GM18508 (cell line): ENCODE data around the gene DSC1.

Experiments
- ATAC-seq: cut with Tn5 transposase; IDR thresholded peaks from one replicate; pipeline ENCODE4 v1.9.1; 2021; ENCODE audit warnings: moderate number of reproducible peaks; ENCODE audit not compliant: insufficient read depth, unreplicated experiment

DSC1 gene, protein sequence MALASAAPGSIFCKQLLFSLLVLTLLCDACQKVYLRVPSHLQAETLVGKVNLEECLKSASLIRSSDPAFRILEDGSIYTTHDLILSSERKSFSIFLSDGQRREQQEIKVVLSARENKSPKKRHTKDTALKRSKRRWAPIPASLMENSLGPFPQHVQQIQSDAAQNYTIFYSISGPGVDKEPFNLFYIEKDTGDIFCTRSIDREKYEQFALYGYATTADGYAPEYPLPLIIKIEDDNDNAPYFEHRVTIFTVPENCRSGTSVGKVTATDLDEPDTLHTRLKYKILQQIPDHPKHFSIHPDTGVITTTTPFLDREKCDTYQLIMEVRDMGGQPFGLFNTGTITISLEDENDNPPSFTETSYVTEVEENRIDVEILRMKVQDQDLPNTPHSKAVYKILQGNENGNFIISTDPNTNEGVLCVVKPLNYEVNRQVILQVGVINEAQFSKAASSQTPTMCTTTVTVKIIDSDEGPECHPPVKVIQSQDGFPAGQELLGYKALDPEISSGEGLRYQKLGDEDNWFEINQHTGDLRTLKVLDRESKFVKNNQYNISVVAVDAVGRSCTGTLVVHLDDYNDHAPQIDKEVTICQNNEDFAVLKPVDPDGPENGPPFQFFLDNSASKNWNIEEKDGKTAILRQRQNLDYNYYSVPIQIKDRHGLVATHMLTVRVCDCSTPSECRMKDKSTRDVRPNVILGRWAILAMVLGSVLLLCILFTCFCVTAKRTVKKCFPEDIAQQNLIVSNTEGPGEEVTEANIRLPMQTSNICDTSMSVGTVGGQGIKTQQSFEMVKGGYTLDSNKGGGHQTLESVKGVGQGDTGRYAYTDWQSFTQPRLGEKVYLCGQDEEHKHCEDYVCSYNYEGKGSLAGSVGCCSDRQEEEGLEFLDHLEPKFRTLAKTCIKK

DNA sequence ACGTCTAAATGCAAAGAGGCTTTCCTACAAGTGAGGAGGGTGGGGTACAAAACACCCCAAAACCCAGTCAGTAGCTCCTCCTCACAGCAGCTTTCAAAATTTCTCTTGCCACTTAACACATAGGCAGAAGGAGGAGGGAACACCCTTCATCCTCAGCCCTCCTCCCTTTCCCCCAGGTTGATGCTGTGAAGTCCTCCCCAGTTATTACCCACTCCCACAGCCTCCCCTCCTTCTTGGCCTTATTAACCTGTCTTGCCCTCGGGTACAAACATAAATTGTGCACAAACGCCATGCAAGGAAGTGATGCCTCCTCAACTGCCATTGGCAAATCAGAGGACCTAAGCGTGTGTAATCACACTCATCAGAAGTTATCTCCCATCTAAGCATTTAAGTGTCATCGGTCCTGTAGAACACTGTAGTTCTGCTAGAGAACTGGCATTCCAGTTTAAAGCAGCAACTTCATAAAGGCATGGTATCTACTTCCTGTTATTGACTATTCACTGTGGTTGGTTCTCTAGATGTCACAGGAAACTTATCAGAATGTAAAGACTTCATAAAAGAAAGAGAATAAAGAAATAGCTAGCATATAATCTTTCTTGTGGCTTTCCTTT is at the start of gene DSC1:
TSS of gene DSC1 (minus strand) at position 32 of the 611 bp plus-strand sequence. CDS start 262 bp downstream, outside the sequence.
- ATAC-seq, result no peak

DNA sequence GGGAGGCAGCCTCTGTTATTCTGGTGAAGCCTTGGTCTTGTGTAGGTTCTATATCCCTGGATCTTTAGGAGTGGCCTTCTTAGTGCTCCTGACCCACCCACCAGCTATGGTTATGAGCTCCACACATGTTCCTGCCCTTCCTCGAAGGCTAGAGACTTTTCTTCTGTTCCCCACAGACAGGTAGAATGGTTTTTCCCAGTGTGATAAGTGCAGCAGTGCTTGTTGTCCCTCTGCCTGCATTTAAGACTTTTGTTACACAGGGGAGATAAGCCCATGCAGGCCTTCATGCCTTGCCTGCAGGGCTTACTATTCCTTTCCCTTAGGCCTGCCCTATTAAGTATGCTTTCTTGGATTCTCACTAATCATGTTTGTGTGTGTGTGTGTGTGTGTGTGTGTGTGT is 48.4 kb upstream of the DSC1 start:
- no peak for ATAC-seq

DNA sequence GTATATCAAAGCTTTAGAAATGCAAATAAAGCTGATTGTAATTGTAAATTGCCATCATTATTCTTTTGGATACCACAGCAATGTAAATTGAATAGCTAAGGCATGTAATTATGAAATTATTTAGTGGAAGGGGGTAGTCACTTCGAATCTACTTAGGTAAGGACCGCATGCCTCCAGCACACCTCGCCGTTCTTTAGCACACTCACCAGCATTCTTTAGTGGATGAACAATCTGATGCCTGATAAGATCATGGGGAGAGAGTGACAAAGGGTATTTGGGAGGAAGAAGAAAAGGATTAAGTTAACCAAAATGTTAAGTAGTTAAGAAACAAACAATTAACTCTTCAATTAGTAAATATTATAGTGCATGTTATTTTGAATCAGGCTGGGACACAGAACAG is 46.4 kb upstream of the DSC1 start:
- ATAC-seq, result no peak

DNA sequence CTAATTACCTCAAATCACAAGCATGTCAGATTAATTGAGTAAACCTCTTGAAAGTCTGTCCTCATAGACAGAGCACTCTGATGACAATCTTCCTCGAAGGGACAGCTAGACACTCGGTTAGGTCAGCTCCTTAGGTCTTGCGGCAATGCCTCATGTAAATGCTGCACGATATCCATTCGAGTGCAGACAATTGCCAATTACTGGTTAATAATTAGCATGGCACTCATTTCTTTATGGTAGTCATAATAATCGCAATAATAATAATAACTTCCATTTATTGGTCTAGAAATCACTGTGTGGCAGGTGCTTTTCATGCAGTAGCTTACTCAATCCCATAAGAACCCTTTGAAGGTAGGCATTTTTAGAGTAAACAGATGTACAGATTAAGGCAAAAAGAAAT is 44.7 kb upstream of the DSC1 start:
- ATAC-seq, result no peak

DNA sequence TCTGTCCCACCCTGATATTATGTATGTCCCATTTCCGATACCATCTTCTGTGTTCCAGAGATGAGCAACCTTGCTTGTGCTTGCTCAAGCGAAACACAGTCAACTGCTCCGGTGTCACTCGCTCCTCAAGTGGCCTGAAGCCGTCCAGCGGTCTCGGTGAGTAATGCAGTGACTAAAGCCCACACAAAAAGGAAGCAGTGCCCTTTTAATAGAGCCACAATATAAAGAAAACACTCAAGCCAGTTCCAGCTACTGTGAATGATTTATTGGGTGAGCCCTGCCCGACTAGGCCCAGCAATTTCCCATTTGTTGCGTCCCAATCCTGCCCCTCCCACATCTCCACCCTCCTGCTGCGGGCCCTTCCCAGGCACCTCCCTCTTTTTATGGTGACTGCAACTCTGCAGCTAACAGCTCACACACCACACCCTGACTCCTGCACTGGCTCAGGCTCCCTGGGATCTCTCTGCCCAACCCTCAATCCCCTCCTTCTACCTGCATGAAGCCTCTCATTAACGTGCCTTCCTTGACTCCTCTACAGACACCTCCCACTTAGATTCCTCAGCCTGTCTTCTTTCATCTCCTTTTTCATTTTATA is 44.2 kb upstream of the DSC1 start:
- peak; percentile 97 for ATAC-seq

DNA sequence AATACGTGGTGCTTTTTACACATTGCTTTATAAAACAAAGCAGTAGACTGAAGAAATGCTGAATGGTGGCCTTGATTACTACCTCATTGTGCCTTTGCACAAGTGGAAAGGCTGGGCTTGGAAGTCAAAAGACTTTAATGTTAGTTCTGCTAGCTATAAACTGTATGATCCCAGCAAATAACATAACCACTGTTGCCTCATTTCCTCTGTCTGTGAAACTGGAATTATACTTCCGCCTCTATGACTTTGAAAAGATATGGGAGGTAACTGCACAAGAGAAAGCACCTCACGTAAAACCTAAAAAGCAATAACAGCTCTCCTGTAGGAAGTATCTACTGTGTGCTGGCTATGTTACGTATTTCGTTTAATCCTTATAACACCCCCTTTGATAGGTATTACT is 43.4 kb upstream of the DSC1 start:
- ATAC-seq, result no peak

DNA sequence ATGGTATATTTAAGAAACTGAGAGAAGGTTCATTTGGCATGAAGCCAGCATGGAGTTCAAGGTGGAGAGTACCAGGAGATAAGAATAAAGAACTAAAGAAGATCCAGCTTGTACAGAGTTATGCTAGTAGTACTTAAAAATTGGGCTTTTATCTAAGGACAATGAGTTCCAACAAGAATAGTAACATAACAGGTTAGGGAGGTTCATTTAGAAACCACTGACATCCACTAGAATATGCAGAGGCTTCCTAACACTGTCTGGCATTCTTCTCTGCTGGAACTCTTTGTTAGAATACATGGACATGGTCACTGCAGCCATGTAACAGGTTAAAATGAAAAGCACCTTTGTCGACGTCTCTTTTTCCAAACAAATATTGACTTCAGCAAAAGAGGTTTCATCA is 42.6 kb upstream of the DSC1 start:
- ATAC-seq, result no peak

DNA sequence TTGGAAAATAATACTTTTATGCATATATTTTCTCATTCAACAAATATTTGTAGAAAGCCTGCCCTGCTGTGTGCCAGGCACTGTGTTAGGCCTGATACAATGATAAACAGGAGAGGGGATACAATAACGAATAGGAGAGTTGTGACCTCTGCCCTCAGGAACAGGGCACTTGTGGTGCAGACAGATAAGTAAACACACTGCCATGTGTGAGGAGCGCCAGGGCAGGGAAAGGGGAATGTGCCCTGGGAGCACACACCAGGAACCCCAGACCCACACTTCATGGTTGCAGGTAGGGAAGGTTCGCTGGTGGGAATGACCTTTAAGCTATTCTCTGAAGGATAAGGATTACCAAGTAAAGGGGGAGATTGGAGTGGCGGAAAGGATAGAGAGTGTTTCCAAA is 42.2 kb upstream of the DSC1 start:
- no peak for ATAC-seq

DNA sequence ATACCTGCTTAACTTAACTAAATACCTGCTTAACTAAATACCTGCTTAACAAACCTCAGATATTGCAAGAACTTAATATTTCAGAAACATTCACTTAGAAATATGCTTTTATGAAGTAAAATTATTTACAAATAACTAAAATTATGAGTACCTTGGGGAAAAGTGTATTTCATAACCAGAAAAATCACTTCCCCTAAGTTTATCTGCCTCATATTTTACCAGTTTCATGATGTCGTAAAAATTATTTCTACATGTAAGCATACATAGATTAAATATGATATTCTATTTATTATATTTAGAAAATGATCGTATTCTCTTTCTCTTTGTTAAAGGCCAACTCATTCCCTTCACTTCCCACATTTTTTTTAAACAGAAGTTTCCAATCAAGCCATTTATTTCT is 41.5 kb upstream of the DSC1 start:
- ATAC-seq, result no peak

DNA sequence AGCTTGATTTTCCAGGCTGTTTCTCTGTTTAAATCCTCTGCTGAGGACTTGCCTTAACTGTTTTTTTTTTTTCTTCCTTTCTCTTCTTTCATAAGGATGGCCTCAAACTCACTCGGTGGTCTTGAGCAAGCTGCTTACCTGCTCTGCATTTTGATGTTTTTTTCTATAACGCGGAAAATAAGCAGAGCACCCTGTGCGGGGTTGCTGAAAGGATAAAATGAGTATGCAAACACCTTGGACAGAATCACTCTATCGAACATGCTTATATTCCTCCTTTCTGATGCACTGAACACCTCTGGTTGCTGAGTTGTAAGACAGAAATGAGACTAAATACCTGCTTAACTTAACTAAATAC is 41.1 kb upstream of the DSC1 start:
- no peak for ATAC-seq

DNA sequence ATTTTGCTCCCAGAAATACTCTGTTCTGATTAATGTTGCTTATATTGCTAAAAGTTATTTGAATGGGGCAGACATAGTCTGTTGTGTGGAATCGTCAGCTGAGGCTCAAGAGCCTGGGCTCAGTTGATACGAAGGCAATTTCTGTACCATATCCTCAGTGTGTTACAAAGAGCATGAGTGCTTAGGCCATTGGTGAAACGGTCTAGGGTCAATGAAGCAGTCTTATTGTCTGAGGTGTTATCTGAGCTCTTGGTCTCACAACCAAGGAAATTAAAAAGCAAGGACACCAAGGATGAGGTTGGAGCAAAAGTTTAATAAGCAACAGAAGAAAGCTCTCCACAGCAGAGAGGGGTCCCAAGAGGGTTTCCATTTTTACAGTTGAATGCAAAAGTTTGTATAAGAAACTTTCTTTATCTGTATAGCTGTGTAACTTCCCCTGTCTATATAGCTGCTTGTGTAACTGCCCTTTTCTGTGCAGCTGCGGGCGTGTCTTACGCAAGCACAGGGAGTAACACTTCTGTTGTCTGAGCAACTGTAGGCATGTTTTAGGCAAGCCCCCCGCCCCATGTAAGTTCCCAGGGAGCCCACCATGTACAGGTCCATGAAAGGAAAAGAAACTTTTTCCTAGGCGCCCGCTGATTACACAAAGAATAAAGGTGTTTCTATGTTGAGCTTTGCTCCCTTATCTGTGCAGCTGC is 40.6 kb upstream of the DSC1 start:
- ATAC-seq, result no peak

DNA sequence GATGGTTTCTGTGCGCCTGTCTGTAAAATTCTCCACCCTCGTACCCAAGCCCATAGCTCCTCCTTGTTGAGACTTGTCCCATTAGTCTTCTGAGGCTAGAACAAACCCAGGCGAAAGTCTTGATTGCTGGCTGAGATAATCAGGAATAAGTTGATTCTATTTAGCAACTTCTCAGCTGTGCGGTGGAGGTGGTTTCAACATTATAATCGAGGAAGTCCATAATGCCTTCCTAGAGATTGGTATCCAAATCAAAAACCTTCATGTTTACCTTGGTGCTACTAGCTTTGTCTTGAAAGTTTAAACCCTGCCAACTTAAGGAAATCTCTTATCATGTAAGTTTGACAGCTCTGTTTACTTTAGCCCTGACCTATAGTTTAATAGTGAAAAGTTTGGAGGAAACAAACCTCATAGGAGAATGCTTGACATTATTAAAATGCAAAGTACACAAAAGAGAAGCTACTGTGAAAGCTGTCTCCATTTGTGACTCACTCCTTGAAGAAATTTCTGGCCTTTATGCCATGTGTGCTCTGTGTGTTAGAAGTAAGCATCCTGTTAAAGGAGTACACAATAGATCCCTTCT is 36.6 kb upstream of the DSC1 start:
- ATAC-seq, result no peak

DNA sequence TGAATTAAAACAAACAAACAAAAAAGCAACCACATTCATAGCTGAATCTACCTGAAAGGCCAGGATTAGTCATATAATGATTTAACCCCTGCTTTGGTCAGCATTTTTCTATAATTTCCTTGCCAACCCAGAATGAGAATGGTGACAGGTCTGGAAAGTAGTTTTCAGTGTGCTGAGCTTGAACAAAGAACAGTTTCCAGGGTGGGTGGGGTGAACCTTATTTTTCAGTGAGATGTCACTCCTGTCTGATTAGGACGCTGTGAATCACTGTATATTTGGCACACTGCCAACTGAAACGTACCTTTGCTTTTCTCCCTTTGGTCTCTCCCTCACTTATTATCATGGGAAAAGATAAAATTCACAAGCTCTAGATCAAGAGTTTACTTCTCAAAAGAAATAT is 35.0 kb upstream of the DSC1 start:
- ATAC-seq, result no peak

DNA sequence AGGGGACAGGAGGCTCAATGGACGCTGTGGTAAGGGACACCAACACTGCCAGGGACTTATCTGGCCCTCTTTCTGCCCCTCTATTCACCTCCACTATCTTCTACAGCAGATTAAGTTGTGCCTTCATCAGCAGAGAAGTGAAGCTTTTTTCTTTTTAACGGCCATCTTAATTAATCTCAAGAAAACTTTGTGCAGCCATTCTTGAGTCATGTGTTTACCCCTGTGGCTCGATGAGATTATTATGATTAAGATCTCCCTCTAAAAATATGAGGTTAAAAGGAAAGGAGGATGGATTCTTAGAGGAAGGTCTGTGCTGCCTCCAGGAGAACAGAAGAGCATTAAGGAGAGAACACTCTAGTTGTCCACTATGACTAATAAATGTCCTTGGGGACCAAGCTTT is 32.4 kb upstream of the DSC1 start:
- ATAC-seq, result no peak

DNA sequence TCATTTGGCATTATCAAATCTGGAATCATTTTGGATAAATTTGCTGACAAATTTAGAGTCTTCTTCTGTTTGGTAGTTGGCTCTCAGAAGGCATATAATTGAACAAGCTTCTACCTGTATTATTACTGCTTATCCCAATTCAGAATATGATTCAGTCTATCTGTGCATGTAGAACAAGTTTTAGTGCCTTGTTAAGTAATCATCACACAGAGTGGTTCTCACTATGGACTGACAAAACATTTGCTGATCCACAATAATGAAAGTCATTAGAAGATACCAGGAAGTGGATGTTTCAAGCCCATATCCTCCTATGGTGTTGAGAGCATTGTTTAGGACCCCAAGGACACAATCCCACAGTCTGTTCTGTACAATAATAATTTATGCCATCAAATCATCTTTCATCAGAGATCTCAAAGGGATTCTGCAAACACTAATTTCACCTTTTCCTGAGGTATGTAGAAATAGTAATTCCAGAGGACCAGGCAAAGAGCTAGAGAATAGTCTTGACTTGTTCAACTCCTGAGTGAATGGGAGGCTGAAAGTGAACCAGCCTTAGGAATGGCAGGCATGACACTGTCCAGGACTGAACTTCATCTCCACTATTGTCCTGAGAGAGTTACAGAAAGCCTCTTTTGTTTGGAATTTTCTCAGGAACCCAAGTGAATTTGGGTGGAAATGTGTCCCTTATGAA is 29.6 kb upstream of the DSC1 start:
- no peak for ATAC-seq

DNA sequence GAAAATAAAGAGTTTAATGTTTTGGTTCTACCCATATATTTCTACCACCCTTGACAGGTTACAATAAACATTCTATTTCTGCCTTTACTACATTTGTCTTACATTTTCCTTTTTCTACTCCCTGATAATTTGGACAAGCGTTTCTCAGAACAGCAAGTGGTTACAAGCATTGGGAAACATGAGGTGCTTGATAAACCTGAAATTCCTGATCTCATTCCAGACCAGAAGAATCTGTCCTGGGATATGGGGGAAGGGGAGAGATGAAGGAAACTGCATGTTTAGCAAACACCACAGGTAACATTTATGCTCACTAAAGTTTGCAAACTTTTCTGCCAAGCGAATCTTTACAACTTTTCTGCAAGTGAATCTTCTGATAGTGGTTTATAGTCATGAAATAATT is 28.3 kb upstream of the DSC1 start:
- ATAC-seq, result no peak

DNA sequence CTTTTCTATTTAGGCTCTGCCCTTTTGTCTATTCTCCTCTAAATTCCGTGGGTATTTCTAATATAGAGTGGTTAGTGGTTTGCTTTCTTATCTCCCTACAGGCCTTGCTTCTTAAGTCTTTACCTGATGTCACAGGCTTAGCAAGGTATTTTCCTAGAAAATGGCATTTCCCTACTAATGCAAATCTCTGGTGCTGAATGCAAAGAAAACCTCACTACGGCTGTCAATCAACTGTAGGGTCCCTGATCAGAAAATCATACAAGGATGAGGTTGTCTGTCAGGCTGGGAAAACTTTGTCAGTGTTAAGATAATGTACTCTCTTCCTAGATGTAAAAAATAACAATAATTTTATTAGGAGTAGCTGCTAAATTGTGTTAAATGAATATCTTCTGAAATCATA is 27.1 kb upstream of the DSC1 start:
- no peak for ATAC-seq

DNA sequence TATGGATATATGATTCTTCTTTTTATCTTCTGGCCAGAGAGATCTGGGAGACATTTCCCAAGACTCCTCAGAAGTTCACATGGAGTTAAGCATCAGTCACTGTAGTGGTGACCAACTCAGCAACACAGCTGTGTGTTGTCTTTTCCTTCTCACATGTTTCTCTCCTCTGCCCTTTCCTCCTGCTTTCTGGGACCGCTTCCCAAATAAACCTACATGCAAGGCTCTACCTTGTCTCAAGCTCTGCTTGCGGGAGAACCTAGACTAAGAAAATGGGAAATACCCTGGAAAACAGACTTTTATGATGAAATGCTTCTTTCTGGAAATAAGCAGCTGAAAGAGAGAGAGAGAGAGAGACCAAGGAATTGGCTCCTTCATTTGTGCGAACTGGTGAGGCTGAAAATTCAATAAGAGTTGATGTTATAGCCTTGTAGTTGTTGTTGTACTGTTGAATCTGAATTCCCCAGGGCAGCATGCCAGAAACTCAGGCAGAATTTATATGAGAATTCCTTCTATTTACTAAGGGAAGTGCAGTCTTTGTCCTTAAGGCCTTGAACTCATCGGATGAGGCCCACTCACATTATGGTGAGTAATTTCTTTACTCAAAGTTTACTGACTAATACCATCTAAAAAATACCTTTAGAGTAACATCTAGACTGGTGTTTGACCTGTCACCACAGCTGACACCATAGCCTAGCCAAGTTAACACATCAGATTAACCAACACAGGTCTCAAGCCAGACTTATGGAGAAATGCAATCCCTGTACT is 22.7 kb upstream of the DSC1 start:
- no peak for ATAC-seq

DNA sequence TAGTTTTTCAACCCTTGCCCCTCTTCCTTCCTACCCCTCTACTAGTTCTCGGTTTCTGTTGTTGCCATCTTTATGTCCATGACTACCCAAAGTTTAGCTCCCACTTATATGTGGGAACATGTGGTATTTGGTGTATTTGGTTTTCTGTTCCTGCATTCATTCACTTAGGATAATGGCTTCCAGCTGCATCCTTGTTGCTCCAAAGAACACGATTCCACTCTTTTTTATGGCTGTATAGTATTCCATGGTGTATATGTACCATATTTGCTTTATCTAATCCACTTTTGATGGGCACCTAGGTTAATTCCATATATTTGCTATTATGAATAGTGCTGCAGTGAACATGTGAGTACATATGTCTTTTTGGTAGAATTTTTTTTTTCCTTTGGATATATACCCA is 20.6 kb upstream of the DSC1 start:
- ATAC-seq, result no peak
